Mesenteric fat pad (tissue), 1 donor: Measurements from ENCODE around the gene CABLES2. TPM values are rescaled to one million over a fixed set of nuclear protein-coding genes. Genes with fewer than 3 reads are reported as not detected.

ENCODE experiments used
- DNase-seq: peaks from one replicate; pipeline ENCODE4 v3.0.0-alpha.2; 2020; ENCODE audit warnings: low spot score
- total RNA-seq: library from RNA; stranded (reverse); fragmentation: NEBNext Ultra II Directional; extraction: Animal tissue kit (Norgen Biotek cat#: 25700); gene quantifications from one replicate; pipeline ENCODE4 v1.2.1, GENCODE V29; 2021
- donor health status: DM: yes; HTN: yes; CAD: no.

Gene CABLES2
- total RNA-seq, 1 donor from 2014 or later = 2.3 TPM

GRCh38 chr20:62361799-62362589, 45.1 kb downstream of the CABLES2 start:
- DNase-seq = no peak

GRCh38 chr20:62360854-62361798, 46.0 kb downstream of the CABLES2 start:
- DNase-seq = no peak

DNA sequence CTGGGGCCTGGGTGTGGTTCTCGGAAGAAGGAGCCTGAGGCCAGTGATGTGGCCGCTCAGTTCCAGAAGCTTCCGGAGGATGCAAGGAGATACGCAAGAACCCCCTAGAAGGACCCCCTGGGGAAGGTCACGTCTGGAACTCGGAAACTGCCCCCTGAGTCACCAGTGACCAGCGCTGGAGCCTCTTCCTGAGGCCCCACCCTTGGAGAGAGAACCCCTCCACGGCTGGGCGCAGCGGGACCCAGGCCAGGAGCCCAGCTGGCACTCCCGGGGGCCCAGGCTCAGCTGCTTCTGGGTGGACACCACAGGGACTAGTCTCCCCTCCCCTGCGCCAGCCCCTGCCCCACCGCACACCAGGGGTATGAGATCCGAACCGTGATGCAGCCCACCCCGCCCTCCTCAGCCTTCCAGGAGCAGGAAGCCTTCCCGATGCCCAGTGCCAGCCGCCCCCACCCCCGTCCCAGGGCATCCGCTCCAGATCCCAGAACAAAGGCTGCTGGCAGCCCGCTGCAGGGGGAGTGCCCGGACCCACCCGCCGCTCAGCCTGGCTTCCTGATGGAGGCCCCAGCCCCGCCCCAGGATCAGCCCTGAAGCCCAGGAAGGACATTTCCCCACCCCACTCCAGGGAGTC, 47.5 kb downstream of the CABLES2 start:
- DNase-seq = no peak

DNA sequence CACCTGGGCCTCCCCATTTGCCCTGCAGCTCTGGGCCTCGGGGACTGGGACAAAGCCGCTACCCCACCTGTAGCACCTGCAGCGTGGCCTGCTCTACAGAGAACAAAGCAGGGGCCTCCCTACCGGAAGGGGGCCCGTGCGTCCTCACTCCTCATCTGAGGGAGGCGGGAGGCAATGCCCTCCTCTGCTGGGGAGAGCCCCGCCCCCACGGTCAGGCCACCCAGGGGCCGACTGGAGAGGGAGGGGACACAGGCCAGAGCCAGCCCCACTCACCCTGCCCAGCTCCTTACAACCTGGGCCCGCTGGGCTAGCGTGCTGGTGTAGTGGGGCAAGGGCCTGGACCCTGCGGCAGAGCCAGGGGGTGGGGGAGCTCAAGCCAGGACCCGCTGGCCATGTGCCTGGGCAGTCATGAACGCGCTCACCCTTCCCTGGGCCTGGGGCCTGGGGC, 48.0 kb downstream of the CABLES2 start:
- DNase-seq = no peak

DNA sequence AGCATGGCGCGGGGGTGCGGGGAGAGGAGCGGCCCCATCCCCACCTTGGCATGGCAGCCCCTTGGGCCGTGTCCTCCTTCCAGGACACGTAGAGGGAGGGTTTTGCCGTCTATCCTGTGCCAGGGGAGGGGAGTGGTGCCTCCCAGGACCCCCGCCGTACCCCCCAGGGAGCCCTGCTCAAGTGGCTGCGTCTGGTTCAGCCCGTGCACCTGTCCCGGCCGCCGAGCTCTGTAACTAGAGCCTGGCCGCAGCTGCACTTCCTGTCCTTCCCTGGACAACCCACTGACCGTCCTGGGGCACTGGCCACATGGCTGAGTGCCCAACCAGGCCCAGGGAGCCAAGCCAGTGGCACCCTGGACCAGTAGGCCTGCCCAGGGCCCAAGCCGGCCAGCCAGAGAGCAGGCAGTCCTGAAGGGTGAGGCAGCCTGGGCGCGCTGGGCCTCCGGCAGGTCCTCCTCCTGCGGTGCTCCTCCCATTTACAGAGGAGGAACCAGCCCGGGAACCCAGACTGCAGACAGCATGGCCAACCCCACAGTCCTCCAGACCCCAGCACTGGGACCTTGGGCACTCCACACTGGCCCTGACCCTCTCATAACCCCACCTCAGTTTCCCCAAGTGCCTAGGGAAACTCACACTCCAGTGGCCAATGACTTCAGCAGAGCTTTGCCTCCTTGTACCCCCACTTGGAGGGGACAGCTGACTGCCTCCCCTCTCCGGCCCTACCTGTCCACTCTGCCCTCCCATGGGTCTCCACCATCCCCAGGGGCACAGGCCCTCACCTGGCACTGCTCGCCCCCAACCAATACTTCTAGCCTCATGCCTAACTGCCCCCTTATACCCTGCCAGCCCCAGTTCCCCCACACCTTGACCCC, 48.7 kb downstream of the CABLES2 start:
- DNase-seq = no peak

GRCh38 chr20:62357681-62358080, 49.4 kb downstream of the CABLES2 start:
- DNase-seq = no peak

GRCh38 chr20:62357187-62357667, 49.9 kb downstream of the CABLES2 start:
- DNase-seq = no peak

DNA sequence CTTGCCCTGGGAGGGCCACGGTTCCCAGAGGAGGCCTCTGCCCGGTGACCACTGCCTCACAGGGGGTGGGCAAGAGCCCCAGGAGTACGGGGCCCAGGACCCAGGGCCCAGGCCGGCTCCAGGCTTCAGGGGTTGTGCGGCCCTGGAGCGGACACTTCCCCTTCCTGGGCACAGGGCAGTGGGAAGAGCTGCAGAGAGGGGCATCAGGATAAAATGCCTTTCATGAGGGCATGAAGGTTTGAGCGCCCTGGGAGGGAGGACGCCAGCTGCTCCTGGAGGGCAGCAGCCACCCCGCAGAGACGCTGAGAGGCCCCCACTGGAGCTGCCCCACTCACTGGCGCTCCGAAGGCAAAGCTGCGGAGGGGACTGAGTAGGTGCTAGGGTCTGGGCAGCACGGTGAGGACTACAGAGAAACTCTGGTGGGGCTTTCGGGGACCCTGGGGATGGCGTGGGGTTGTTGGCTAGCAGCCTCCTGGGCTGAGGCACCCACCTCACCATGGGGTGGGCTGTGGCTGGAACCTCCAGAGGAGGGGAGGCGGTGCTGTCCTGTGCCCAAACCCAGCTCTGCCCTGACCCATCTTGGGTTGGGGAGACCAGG, 50.4 kb downstream of the CABLES2 start:
- DNase-seq = no peak

DNA sequence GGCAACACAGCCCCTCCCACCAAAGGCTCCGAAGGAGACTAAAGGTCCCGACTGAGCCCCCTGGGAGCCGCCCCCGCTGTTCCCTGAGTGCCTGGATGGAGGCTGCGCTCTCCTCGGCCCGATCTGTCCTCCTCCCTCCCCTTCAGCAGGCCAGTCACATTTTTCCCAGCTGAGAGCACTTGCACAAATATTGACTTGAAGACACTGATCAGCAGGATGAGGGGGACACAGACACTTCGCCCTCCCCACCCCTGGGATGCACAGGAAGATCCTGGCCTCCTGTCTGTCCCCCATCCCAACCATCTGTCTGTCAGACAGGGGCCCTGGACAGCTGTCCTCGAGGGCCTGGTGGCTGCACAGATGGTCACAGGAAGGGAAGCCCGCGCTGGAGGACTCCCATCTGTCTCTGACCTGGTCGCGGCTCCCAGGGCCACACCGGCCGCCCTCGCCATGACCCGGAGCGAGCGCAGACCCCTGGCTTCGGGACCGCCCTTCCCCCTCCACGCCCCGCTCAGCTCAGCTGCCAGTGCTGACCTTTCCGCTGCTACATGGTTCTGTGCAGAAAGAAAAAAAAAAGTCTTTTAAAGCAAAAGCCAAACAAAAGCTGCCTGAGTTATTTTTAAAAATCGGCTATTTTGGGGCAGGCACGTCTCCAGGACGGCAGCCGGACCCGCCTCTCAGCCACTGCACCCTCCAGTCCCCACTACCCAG, 51.1 kb downstream of the CABLES2 start:
- DNase-seq = no peak

- DNase-seq = no peak
Observed at GRCh38 chr20:62355516-62355877, 51.6 kb downstream of the CABLES2 start.

DNA sequence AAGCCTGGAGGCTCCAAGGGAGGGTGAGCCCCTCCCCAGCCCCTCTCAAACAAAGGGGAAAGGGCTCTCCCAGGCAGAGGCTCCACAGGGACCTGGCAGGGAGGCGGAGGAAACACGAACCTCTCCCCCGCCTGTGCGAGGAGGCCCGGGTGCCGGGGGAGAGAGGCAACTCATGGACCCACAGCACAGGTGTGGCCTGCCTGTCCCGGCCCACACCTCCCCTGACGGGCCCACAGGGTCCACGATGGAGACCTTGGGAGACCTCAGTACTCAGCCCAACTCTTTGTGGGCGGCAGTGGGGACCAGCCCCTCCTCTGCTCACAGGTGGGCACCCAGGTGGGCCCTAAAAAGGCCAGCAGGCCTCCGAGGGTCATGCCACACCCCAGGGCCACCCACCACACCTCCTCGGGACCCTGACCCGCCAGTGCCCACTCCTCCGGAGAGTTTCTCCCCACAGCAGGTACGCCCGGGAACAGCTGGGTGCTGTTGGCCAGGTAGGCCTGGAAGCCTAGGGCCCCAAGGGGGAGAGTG, 52.2 kb downstream of the CABLES2 start:
- DNase-seq = no peak

DNA sequence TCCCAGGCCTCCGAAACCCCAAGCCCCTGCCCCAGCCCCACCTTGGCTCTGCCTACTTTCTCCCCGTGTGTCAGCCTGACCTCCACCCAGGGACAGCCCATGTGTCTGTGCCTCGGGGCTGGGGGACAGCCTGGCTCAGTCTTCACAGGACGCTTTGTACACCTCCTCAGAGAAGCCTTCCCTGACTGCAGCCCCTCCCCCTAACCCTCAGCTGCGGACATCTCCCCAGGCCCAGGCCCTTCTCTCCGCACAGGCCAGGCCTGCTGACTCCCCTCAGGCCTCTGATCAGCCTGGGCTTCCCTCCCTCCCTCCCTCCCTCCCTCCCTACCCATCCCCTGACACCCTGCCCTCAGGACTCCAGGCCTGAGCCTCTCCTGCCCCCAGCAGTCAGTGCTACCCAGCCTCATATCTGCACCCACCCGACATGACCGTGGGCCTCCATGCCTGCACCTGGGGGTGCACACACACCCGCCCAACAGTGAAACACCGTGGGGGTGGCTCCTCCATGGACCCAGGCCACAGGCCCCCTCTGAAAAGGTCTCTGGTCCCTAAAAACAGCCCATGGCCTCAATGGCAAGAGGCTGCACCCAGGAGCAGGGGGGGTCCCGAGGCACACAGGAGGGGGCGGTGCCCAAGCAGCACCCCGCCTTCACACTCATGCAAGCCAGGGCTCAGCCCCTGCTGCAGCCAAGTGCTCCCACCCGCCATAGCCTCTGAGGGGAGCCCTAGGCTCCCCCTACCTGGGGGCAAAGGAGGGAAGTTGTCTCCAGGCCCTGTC, 52.9 kb downstream of the CABLES2 start:
- DNase-seq = no peak

DNA sequence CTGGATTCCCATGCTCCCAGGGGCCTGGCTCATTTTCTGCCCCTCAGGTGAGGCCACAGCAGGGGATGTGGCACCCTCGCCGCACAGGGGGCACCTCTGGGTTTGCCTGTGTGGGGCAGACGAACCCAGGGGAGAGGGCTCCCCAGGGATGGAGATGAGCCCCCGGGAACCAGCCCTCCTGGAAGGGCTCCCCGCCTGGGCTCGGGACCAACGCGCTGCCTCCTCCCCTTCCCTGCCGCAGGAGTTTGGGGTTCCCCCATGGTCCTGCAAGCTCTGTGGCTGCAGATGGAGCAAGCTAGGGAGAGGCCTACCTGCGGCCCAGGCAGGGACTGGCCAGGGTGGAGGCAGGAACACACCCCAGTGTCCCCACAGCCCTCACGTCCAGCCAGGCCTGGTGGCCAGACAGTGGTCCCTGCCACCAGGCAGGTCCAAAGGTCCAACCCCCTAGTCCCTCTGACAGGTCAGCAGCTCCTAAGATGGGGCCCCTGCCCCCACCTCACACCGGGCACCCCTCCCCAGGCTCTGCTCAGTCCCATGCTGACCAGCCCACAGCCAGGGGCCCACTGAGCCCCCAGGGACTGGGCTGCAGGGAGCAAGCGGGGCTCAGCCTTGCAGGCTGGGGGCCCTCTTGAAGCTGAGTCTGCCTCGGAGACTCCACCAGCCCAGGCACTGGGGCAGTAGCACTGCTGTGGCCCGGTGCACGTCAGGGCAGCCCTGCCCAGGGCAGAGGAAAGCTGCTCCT, 53.6 kb downstream of the CABLES2 start:
- DNase-seq = no peak

GRCh38 chr20:62352402-62353288, 54.4 kb downstream of the CABLES2 start:
- no peak for DNase-seq

GRCh38 chr20:62351469-62352401, 55.4 kb downstream of the CABLES2 start:
- no peak for DNase-seq
